IMR-90 (cell line): ENCODE results near the gene SRD5A3. TPM values are rescaled to one million over a fixed set of nuclear protein-coding genes. Genes with fewer than 3 reads are reported as not detected.
"Not testable (repeated sequence)": the region's sequence is repeated elsewhere in the genome, so short reads cannot be mapped to it uniquely, and the experiment has no call there.

ENCODE experiments used
- ATAC-seq: fragments of 200-7000 bp; cut with Tn5 transposase; 2 replicates; pipeline ENCODE4 v1.9.1; 2020; ENCODE audit warnings: low read depth, mild to moderate bottlenecking, moderate library complexity
- BruUV-seq: library from RNA; stranded (reverse); fragments of 400-500 nt; replicated peaks from 2 replicates; lab custom pipeline; 2021; lab: Mats Ljungman, UMichigan
- CTCF ChIA-PET: fragments of 300-600 bp; formaldehyde crosslinking; extraction: SDS; loops from one replicate; lab custom pipeline; 2021; ENCODE audit warnings: antibody characterized with exemption; lab: Yijun Ruan, JAX
- POLR2A ChIA-PET: fragments of 300-600 bp; sonication (Branson Sonifier 250); formaldehyde crosslinking; loops from one replicate; lab custom pipeline; 2022; ENCODE audit warnings: antibody characterized with exemption; ENCODE audit not compliant: unreplicated experiment; lab: Charles Lee
- DNase-seq: peaks from one replicate; pipeline ENCODE4 v3.0.0; 2013
- H2AFZ ChIP-seq: replicated peaks from 2 replicates; pipeline ENCODE3; 2013; ENCODE audit warnings: low read length, mild to moderate bottlenecking; ENCODE audit not compliant: poor library complexity
- H2AK5ac ChIP-seq: 2 replicates; pipeline ENCODE4 v1.6.1; 2013; ENCODE audit warnings: low read depth, low read length, inconsistent platforms
- H2AK9ac ChIP-seq: replicated peaks from 2 replicates; pipeline ENCODE3; 2013; ENCODE audit warnings: mild to moderate bottlenecking, low read depth, low read length, moderate library complexity; ENCODE audit not compliant: poor library complexity
- H2BK120ac ChIP-seq: 2 replicates; pipeline ENCODE4 v1.6.1; 2013; ENCODE audit warnings: low read depth, low read length, inconsistent platforms
- H2BK15ac ChIP-seq: 3 replicates; pipeline ENCODE4 v1.6.1; 2013; ENCODE audit warnings: low read depth, low read length, inconsistent platforms
- H2BK20ac ChIP-seq: 2 replicates; pipeline ENCODE4 v1.6.1; 2013; ENCODE audit warnings: low read depth, mild to moderate bottlenecking, inconsistent platforms, low read length, moderate library complexity
- H2BK5ac ChIP-seq: 2 replicates; pipeline ENCODE4 v1.6.1; 2013; ENCODE audit warnings: mild to moderate bottlenecking, low read depth, low read length, inconsistent platforms; ENCODE audit not compliant: poor library complexity, severe bottlenecking
- H3K14ac ChIP-seq: replicated peaks from 2 replicates; pipeline ENCODE4 v1.6.1; 2013; ENCODE audit warnings: low read depth, low read length, inconsistent platforms
- H3K18ac ChIP-seq: 2 replicates; pipeline ENCODE4 v1.6.1; 2013; ENCODE audit warnings: low read depth, low read length, control low read depth
- H3K23ac ChIP-seq: 2 replicates; pipeline ENCODE4 v1.6.1; 2013; ENCODE audit warnings: low read depth, low read length, inconsistent platforms
- H3K27ac ChIP-seq: 2 replicates; pipeline ENCODE4 v1.5.1; 2013; ENCODE audit warnings: mild to moderate bottlenecking, control low read depth, low read length; ENCODE audit not compliant: insufficient read depth
- H3K27me3 ChIP-seq: 2 replicates; pipeline ENCODE4 v1.6.1; 2013; ENCODE audit warnings: low read length; ENCODE audit not compliant: control insufficient read depth, insufficient read depth
- H3K36me3 ChIP-seq: 2 replicates; pipeline ENCODE4 v1.6.1; 2013; ENCODE audit warnings: low read length, mixed read lengths; ENCODE audit not compliant: control insufficient read depth, insufficient read depth
- H3K4ac ChIP-seq: 2 replicates; pipeline ENCODE4 v1.6.1; 2013; ENCODE audit warnings: low read depth, low read length, inconsistent platforms
- H3K4me1 ChIP-seq: 2 replicates; pipeline ENCODE4 v1.6.1; 2013; ENCODE audit warnings: low read length, mixed read lengths; ENCODE audit not compliant: control insufficient read depth, insufficient read depth
- H3K4me2 ChIP-seq: 2 replicates; pipeline ENCODE4 v1.6.1; 2013; ENCODE audit warnings: low read depth, mild to moderate bottlenecking, control low read depth, low read length, moderate library complexity
- H3K4me3 ChIP-seq: 2 replicates; pipeline ENCODE4 v1.5.1; 2013; ENCODE audit warnings: low read depth, mild to moderate bottlenecking, control low read depth, low read length, moderate library complexity; ENCODE audit not compliant: insufficient read depth
- H3K56ac ChIP-seq: 2 replicates; pipeline ENCODE4 v1.6.1; 2013; ENCODE audit warnings: low read length, inconsistent platforms; ENCODE audit not compliant: insufficient read depth; ENCODE audit errors: extremely low read depth
- H3K79me1 ChIP-seq, 2 experiments: 2 replicates each; pipeline ENCODE4 v1.6.1; 2013; ENCODE audit warnings: low read length in 2 of 2, inconsistent platforms in 1 of 2, low read depth in 1 of 2
- H3K9ac ChIP-seq: 2 replicates; pipeline ENCODE4 v1.6.1; 2013; ENCODE audit warnings: low read depth, low read length, control low read depth
- H3K9me1 ChIP-seq: 2 replicates; pipeline ENCODE4 v1.6.1; 2013; ENCODE audit warnings: low read length, inconsistent platforms; ENCODE audit not compliant: insufficient read depth
- H3K9me3 ChIP-seq: 2 replicates; pipeline ENCODE4 v1.6.1; 2013; ENCODE audit warnings: low read length; ENCODE audit not compliant: control insufficient read depth, insufficient read depth
- H4K20me1 ChIP-seq: 2 replicates; pipeline ENCODE4 v1.6.1; 2013; ENCODE audit warnings: low read length, inconsistent platforms; ENCODE audit not compliant: insufficient read depth
- H4K5ac ChIP-seq: 2 replicates; pipeline ENCODE4 v1.6.1; 2013; ENCODE audit warnings: mild to moderate bottlenecking, low read depth, low read length, control low read depth
- H4K8ac ChIP-seq, 2 experiments: 2 replicates each; pipeline ENCODE4 v1.6.1; 2013; ENCODE audit warnings: low read depth in 2 of 2, low read length in 2 of 2, control low read depth in 1 of 2, inconsistent platforms in 1 of 2
- H4K91ac ChIP-seq: 2 replicates; pipeline ENCODE4 v1.6.1; 2013; ENCODE audit warnings: low read depth, low read length, inconsistent platforms; ENCODE audit not compliant: insufficient read depth
- CEBPB ChIP-seq: IDR thresholded peaks from 2 replicates; pipeline ENCODE4 v1.6.1; 2012; ENCODE audit warnings: low read depth, low read length, improper control_type of control experiment
- WGBS, 2 experiments: methylation state at CpG; one replicate each; pipeline versions ENCODE4 v1.1.5 to v1.1.7; 2013; ENCODE audit warnings: missing lambda C conversion rate in 2 of 2; ENCODE audit not compliant: insufficient read length in 1 of 2; ENCODE audit errors: extremely low coverage in 2 of 2; 5-methylcytosine and 5-hydroxymethylcytosine counted together
- dilution Hi-C: fragments of 300-500 bp; cut with HindIII; formaldehyde crosslinking; loops from one replicate; pipeline ENCODE4 v1.14.3; 2018; ENCODE audit warnings: low sequenced_read_pairs; ENCODE audit not compliant: unreplicated experiment
- in situ Hi-C: fragments of 300-500 bp; cut with MboI; formaldehyde crosslinking; loops from 3 replicates; pipeline ENCODE4 v1.14.3; 2019; ENCODE audit warnings: low sequenced_read_pairs, inconsistent platforms, mixed read lengths
- intact Hi-C: fragments of 100-400 bp; cut with micrococcal nuclease; formaldehyde crosslinking; loops from 2 replicates; pipeline ENCODE4 v1.10.0; 2022
- polyA plus RNA-seq, 3 experiments: library from polyadenylated mRNA; depleted of rRNA; stranded (reverse); fragments of >200 nt; gene quantifications; 2 replicates each; pipeline ENCODE4 v1.2.3, GENCODE V29; 2012; ENCODE audit warnings: low replicate concordance in 1 of 3
- total RNA-seq: library from RNA; depleted of rRNA; stranded (reverse); fragments of >200 nt; gene quantifications from 2 replicates; pipeline ENCODE4 v1.2.3, GENCODE V29; 2012

The SRD5A3 gene
- total and polyA plus RNA-seq, 2 of the 4 experiments (the other 2 are of a cell fraction): 5.6 to 6.8 TPM

- H4K8ac ChIP-seq, H2BK120ac ChIP-seq, H3K36me3 ChIP-seq, H3K4me3 ChIP-seq, H3K23ac ChIP-seq, H2BK15ac ChIP-seq, H3K27me3 ChIP-seq, H2AFZ ChIP-seq, intact Hi-C loops, H2AK9ac ChIP-seq, H3K56ac ChIP-seq, ATAC-seq, H2BK20ac ChIP-seq, H3K4ac ChIP-seq, BruUV-seq, H3K9me3 ChIP-seq, H4K91ac ChIP-seq, dilution Hi-C loops, H4K5ac ChIP-seq, H3K4me2 ChIP-seq, H2AK5ac ChIP-seq, H3K9me1 ChIP-seq, in situ Hi-C loops, H2BK5ac ChIP-seq, H4K20me1 ChIP-seq, H3K14ac ChIP-seq, H3K18ac ChIP-seq, H3K27ac ChIP-seq, H3K9ac ChIP-seq, POLR2A ChIA-PET: not testable (repeated sequence)
- 100% methylated on average over 4 of the region's 10 CpGs; no CpG with 5 or more reads in 1 of the 2 experiments for WGBS, 2 experiments
- Histone ChIP-seq H3K79me1 (peaks cover 13 to 22% of the 10 kb centered on the region in 2 experiments; a peak in 3 of 4 replicates), H3K4me1 (peaks cover 14% of the 10 kb centered on the region)
- DNase-seq: peak; percentile 39
- peak; percentile 47 for TF ChIP-seq CEBPB
- CTCF ChIA-PET: interaction anchor here (0.6 to 0.7 kb wide), 3 partner anchors 28 to 408 kb away, joined by 3 read pairs; no protein-coding TSS in a partner anchor
Observed at GRCh38 chr4:55350870-55351269, 4.8 kb downstream of the SRD5A3 start.
